NCI-H2107 treated with DMSO at 0.1 percent for 48 hours (cell line): ENCODE measurements around the gene TET3.
"Not testable (repeated sequence)": the region's sequence is repeated elsewhere in the genome, so short reads cannot be mapped to it uniquely, and the experiment has no call there.

Experiments used
- DNase-seq: peaks from one replicate; lab custom pipeline; 2025; ENCODE audit not compliant: unreplicated experiment; lab: John Stamatoyannopoulos, UW

Gene TET3

DNA sequence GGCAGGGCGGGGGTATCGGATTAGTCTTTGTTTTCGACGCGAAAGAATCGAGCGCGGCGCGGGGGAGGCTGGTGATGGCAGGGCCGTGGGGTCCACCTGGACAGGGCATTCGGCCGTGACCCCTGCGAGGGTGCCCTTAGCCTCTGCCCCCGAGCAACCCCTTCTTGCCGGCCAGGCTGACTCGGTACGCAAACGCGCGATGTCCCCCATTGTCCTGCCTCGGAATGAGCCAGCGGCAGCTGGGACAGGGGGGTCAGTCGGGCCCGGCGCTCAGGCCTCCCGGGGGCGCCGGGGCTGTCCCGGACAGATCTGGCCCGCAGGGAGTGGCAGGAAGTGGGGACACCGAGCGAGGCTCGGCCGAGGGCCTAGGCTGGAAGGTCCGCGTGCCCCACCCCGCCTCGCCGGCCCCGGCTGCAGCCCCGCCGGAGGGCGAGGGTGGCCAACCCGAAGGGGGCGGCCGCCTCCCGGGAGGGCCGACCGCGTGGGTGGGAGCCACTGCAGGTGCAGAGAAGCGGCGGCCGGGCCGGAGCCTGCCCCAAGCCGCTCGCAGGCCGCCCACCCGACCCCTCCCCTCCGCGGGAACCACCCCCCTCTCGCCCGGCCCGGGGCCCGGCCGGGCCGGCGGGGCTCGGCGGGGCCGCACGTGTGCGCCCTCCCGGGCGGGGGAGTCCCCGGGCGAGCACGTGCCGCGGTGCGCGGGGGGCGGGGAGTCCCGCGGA, at the start of gene TET3:
Gene TET3, plus strand, starts transcription at position 708 of the 719 bp plus-strand sequence. CDS start 1,494 bp downstream, outside the sequence.
- DNase-seq, result no peak

DNA sequence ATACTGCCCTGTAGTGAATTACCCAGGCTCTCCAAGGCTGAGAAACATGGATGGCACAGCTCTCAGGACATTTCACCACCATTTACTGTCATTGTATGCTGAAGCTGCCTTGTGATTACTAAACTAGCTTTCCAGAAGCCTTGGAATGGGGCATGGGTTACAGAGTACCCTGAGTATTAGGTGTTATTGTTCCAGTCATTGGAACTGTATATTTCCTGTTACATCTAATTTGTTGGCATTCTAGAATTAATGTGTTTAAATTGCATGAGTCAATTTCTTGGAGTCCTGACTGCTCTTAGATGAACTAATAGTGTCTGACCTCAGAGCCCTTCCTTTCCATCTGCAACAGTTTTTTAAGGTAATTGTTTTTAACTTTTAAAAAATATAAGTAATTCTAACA, 49.1 kb upstream of the TET3 start:
- no peak for DNase-seq

DNA sequence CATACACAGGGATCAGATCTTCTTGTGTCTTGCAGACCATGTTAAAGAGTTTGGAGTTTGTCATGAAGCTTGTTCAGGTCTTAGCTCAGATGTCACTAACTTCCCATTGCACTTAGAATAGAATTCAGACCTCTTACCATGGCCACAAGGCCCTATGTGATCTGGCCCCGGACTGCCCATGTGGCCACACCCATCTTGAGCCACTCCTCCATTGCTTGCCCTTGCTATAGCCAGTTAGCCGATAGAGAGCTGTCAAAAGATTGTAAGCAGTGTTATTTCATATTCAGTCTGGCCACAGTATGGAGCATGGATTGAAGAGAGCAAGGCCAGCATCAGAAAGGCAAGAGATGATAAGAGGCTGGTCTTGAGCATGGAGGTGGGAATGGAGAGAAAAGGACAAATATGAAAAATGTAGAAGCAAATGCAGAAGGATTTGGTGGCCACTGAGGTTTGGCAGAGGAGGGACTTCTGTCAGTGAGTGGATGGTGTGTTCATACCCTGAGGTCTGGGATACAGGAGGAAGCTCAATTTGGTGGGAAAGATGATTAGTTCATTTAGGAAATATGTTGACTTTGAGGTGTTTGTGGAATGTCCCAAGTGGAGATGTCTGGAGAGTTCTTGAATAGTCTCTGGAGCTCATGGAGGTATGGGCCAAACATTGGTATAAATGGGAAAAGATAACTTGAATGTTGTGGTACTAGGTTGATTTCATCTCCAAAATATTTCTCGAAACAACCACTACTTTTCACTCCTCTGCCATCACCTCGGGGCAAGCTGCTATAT, 47.4 kb upstream of the TET3 start:
- DNase-seq, result no peak

- no peak for DNase-seq
Measured at GRCh38 chr2:73937899-73938298, 46.8 kb upstream of the TET3 start.

DNA sequence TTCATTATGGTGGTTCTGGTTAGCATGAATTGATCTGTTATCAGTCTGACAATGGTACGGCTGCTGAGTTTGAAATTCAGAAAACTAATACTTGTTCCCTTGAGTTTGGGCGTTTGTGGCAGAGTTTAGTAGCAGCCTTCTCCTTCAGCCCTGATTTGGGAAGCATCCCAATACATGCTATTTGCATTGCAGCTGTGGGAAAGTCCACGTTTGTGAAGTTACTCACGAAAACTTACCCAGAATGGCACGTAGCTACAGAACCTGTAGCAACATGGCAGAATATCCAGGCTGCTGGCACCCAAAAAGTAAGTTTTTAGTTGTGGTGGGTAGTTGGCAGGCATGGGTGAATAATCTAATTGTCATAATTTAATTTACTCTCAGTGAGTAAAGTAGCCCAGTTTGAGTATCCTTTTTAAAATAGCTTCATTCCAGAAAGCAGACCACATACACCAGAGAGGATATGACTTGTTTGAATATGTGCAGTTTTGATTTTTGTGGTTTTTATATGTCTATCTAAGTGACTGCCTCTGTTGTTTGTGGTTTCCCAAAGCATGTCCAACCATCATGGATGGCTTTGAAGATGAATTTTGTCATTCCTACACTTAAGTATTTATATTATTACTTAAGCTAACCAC, 45.9 kb upstream of the TET3 start:
- DNase-seq, result no peak

DNA sequence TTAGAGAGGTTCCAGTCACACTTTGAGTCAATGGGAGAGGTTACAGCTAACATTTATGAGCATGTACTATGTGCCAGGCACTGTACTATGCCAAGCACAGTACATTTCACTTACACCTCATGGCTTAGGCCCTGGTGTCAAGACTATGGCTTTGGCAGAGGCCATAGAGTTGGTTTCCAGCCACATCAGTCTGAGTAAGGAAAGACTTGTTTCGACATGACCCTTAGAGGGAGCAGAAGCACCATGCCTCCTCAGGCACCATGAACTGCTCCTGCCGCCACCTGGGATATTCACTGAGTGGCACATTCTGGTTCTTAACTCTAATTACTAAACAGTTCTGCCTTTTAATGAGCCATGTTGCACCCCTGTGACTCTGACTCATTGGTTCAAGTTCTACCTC, 45.3 kb upstream of the TET3 start:
- no peak for DNase-seq

- DNase-seq, result not testable (repeated sequence)
Measured at GRCh38 chr2:73940066-73940465, 44.6 kb upstream of the TET3 start.

GRCh38 chr2:73942664-73943063, 42.0 kb upstream of the TET3 start:
- DNase-seq, result no peak

- no peak for DNase-seq
Measured at GRCh38 chr2:73944714-73945113, 40.0 kb upstream of the TET3 start.

DNA sequence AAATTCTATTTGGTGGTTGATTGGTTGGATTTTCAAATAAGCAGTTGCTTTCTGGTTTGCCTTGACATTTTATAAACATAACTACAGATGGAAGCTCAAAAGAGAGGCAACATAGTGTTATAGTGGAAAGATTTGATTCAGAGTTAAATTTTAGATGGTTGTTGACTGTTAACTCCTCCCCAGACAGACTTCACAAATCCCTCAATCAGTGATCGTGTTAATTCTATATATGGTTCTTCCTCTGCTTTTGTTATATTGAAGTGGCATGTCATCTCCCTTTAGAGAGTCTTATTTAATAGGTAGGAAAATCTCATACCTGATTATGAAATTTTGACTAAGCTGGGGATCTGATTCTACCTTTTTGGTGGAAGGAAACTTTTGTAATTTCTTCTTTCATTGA, 38.5 kb upstream of the TET3 start:
- DNase-seq, result no peak

- no peak for DNase-seq
Measured at GRCh38 chr2:73946666-73947065, 38.0 kb upstream of the TET3 start.

DNA sequence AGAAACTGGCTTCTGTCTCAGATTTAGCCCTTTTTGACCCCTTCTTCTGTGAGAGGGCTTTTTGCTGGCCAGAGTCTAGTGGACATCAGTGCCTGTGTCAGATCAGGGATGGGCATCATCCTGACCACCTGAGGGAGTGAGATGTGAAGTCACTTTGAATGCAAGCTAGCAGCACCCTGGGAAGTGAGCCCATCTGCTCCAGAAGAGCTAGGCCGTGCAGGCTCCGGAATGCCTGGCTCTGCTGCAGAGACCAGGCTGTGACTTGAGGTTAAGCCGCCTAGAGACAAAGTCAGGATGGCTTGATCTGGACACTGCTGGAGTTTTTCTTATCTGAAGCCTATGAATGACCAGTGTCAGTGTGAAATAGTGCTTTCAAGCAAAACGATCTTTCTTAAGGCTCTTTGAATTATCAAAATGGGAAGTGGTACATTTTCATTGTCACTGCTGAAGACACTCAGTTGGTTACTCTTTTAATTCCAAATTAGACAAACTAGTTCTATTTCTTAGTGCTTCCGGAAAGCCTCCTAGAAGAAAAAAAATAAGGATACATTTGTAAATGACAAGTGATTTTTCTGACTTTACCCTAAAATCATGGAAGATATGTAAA, 37.2 kb upstream of the TET3 start:
- no peak for DNase-seq

DNA sequence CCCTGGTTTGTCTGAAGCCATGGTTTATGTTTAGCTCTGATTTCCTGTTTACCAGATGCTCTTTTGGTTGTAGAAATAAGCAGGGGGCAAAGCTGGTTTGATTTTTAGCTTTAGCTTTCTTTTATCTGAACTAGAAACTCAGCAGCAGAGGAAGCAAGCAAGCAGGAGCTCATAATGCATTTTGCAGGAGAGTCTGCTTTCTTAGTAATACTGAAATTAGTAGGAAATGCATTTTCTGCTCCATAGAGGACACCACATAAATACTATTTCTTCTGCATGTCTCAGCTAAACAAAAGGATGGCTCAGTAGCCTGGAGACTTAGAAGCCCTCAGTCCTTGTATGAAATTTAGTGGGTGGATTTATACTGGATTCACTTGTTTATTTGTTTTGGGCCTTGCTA, 34.9 kb upstream of the TET3 start:
- DNase-seq, result no peak

DNA sequence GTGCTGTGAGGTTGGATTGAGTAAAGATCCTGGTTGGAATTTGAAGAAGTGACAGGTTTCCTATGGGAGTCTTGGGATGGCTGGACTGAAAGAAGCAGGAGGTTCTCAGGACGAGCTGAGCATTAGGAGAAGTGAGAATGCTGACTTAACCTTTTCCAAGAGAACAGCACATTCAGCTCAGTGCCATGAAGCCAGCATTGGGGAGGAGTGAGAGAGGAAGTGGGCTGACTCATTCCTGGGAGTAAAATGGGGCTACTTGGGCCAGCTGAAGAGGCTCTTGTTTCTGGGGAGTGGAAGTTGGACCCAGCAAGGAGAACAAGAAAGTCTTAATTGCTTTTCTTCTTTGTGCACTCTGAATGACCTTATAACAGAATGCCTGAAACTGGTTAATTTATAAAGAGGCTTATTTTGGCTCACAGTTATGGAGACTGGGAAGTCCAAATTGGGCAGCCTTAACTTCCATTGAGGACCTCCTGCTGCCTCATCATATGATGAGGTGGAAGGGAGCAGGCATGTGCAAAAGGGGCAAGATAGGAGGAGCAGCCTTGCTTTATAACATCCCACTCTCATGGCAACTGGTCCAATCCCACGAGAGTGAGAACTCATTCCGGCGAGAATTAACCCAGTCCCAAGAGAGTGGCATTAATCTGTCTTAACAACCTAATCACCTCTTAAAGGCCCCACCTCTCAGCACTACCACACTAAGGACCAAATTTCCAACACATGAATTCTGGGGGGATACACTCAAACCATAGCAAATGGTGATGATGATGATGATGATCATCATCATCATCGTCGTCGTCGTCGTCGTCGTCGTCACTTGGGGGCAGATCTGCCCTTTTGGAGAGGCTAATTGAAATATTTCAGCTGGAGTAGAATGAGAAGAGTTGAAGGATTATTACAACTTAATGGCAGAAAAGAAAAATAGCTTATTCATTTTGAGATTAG, 31.9 kb upstream of the TET3 start:
- DNase-seq, result no peak

- DNase-seq, result no peak
Measured at GRCh38 chr2:73956218-73956865, 28.4 kb upstream of the TET3 start.

- no peak for DNase-seq
Measured at GRCh38 chr2:73961274-73961673, 23.4 kb upstream of the TET3 start.

DNA sequence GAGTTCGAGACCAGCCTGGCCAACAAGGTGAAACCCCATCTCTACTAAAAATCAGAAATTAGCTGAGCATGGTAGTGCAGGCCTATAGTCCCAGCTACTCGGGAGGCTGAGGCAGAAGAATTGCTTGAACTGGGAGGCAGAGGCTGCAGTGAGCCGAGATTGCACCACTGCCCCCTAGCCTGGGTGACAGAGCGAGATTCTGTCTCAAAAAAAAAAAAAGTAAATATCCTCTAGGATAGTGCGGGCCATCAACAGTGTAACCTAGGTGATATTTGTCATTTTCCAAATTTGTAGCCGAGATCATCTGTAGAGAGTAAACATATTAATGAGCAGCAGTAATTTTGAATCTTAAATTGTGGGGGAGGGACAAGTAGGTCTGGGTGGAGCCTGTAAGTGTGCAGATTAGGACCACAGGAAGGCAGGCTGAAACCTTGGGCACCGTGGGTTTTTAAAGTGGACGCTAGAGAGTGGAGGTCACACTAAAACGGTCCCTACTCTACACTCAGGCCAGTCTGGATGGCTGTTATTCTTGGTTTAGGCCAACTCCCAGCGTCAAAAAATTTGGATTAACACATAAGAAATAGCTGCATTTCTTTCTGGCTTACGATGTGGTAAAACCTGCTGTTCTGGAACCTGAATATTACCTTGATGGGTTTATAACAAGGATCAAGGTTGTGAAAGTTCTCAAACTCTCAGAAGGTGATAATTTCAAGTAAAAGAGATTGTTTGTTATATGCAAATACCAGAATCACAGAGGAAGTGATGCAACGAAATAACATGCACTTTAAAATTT, 22.7 kb upstream of the TET3 start:
- no peak for DNase-seq

GRCh38 chr2:73962798-73963197, 21.9 kb upstream of the TET3 start:
- DNase-seq, result no peak

- no peak for DNase-seq
Measured at GRCh38 chr2:73963385-73964120, 21.2 kb upstream of the TET3 start.
